Measurements from ENCODE around the gene LCN9.
"Not testable (repeated sequence)": the region's sequence is repeated elsewhere in the genome, so short reads cannot be mapped to it uniquely, and the experiment has no call there.

LCN9 gene

GRCh38 chr9:135662758-135663450, at the start of gene LCN9:
Gene LCN9, plus strand, starts transcription at chr9:135663309. Its CDS starts 13 bp downstream, at chr9:135663322.
- DNase-seq (ENCODE audit: low spot score), result no peak

- DNase-seq (ENCODE audit: low spot score), result no peak
These were observed 48.9 kb upstream of the LCN9 start for GRCh38 chr9:135613946-135614805.

- no peak for DNase-seq (ENCODE audit: low spot score)
These were observed 48.1 kb upstream of the LCN9 start for GRCh38 chr9:135614821-135615665.

DNA sequence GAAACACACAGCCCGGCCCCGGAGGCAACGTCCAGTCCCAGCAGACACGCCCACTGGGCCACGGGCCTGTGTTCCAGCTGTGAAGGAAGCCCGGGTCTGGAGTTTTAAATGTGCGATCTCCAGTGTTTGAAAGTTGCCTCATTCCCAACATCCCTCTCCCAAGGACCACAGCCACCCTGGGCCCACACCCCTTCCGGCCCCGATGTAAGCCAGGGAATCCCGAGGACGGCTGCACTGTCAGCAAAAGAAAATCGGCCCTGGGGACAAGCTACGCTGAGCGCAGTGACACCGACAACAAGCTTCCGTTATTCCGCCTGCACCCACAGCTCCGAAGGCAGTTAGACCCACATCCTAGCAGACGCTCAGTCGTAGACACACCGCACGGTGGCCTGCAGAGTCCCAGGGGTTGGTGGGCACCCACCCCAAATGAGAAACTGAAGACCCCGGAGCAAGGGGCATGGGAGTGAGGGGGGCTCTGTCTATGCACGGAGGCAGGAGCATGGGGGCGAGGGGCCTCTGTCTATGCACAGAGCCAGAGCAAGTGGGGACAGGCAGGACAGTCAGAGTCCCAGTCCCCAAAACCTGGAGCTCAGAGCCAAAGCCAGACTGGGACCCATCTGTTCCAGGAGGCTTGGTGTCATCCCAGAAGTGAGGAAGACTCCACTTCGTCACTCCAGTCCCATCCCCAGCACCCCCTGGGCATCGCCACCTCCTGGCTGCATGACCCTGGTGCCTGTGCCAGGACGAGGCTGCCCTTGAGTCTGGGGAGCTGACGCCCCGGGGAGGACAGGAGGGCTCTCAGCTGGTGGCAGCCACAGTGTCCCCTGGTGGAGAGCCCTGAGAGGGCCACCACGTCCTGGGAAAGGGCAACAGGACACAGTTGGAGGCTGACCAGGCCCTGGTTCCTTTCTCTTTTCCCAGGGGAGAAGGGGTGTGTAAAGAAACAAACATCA, 47.2 kb upstream of the LCN9 start:
- no peak for DNase-seq (ENCODE audit: low spot score)

GRCh38 chr9:135616619-135617537, 46.2 kb upstream of the LCN9 start:
- DNase-seq (ENCODE audit: low spot score), result no peak

- DNase-seq (ENCODE audit: low spot score), result no peak
These were observed 45.6 kb upstream of the LCN9 start for GRCh38 chr9:135617538-135617900.

- DNase-seq (ENCODE audit: low spot score), result no peak
These were observed 45.1 kb upstream of the LCN9 start for GRCh38 chr9:135617991-135618411.

GRCh38 chr9:135618866-135619598, 44.1 kb upstream of the LCN9 start:
- no peak for DNase-seq (ENCODE audit: low spot score)

GRCh38 chr9:135619599-135619886, 43.6 kb upstream of the LCN9 start:
- DNase-seq (ENCODE audit: low spot score), result no peak

DNA sequence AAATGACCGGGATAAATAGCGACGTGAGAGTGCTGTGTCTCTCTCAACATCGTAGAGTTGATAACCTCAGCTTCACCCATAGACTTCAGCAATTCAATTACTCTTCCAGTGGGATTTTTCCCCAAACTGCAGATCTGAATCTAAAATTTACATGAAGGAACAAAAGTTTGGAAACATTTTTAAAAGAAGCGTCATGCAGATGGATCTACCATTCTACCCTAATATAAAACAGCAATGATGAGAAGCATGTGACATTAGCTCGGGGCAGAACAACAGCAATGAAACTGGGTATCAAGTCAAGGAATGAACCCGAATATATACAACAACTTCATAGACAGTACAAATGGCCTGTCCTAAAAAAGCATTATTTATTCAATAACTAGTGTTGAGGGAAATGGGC, 42.6 kb upstream of the LCN9 start:
- no peak for DNase-seq (ENCODE audit: low spot score)

DNA sequence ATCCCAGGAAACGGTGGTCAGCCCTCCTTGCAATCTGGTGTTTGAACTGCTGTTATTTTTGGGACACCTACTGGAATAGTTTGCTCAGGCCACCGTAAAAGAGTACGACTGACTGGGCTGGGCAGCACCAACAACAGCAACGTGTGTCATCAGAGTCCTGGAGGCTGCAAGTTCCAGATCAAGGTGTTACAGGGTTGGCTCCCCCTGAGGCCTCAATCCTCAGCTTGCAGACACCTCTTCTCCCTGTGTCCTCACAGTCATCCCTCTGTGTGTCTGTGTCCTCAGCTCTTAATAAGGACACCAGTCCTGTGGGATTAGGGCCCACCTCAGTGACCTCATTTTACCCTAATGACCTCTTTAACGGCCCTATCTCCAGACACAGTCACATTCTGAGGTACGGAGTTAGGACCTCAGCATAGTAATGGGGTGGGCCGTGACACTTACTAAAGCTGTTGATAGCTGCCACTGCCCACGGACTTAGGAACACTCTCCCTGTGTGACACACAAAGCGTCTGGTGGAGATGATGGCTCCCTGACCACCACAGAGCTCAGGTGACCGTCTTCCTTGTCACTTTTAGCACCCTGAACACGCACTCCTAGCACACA, 40.6 kb upstream of the LCN9 start:
- no peak for DNase-seq (ENCODE audit: low spot score)

GRCh38 chr9:135624282-135624681, 38.8 kb upstream of the LCN9 start:
- no peak for DNase-seq (ENCODE audit: low spot score)

- no peak for DNase-seq (ENCODE audit: low spot score)
These were observed 30.3 kb upstream of the LCN9 start for GRCh38 chr9:135632841-135633240.

DNA sequence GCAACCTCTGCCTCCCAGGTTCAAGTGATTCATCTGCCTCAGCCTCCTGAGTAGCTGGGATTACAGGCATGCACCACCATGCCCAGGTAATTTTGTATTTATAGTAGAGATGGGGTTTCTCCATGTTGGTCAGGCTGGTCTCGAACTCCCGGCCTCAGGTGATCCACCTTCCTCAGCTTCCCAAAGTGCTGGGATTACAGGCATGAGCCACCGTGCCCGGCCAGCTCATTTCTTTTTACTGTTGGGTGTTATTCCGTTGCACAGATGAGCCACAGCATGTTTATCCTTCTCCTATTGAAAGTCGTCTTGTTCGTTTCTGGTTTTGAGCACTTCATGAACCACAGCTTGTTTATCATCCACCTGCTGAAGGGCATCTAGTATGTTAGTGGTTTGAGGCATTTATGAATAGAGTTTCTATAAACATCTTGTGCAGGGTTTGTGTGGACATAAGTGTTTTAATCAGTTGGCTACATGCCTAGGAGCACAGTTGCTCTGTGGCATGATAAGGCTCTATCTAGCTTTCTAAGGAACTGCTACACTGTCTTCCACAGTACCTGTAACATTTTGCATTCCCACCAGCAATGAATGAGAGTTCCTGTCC, 26.1 kb upstream of the LCN9 start:
- not testable (repeated sequence) for DNase-seq (ENCODE audit: low spot score)

GRCh38 chr9:135639196-135639595, 23.9 kb upstream of the LCN9 start, which contains the start of gene GLT6D1:
Gene GLT6D1, minus strand, starts transcription at chr9:135639540. Its CDS starts 353 bp downstream, at chr9:135639187.
- DNase-seq (ENCODE audit: low spot score), result no peak

DNA sequence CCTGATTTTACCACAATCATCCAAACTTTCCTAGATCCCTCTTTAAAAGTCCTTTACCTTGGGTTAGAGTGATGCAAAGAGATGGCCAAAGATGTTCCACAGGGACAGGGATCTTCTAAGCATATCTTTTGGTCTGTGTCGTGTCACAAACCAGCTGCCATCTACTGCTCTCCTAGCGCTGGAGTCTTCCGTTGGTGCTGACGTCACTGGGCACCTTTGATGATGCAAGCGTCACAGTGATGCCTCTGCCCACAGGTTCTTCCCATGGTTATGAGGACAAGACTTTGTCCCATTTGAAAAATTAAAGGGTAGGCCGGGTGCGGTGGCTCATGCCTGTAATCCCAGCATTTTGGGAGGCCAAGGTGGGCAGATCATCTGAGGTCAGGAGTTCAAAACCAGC, 22.1 kb upstream of the LCN9 start:
- no peak for DNase-seq (ENCODE audit: low spot score)

GRCh38 chr9:135641745-135642144, 21.4 kb upstream of the LCN9 start:
- DNase-seq (ENCODE audit: low spot score), result no peak

DNA sequence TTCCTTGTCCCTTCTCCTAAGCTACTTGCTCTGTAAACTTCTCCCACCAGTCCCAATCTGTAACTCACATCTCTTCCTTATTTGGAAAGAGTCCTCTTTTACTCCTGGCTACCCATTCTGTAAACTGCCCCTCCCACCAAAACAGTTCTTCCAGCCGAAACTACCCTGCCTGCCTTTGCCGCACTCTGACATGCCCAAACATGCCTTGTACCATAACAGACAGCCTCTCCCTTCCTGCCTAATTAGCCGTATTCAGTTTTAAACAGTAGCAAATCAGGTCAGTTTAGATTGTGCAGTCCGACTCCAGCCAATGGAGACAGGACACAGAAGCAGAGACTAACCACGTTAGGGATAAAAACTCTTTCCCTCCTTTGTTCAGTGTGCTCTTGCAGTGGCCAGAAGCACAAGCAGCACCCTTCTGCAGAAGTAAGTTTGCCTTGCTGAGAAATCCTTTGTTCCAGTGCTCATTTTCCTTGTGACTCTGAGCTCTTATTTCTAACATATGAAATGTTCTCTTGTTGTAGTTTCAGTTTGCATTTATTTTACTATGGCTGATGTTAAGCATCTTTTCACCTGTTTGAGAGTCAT, 18.4 kb upstream of the LCN9 start:
- no peak for DNase-seq (ENCODE audit: low spot score)
